Measurements from ENCODE around the gene HDAC7. TPM values are rescaled to one million over a fixed set of nuclear protein-coding genes. Genes with fewer than 3 reads are reported as not detected.

HDAC7 gene
- total and polyA plus RNA-seq, 4 donors: 3.5 to 14.7 (median 7.2) TPM

DNA sequence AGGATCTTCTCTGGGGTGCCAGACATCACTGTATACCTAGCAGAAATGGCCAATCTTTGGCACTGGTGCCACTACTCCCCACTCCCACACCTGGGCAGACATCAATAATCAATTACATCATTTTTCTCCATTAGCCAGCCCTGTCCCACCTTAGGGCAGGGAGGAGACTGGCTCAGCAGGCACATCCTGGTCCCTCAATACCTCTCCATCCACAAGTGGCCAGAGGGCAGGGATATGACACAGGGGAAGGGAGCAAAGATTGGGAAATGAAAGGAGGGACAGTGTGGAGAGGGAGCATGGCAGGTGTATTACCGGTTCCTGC is 71.2 kb downstream of the HDAC7 start (continued):
- TF ChIP-seq, protein P1, sequence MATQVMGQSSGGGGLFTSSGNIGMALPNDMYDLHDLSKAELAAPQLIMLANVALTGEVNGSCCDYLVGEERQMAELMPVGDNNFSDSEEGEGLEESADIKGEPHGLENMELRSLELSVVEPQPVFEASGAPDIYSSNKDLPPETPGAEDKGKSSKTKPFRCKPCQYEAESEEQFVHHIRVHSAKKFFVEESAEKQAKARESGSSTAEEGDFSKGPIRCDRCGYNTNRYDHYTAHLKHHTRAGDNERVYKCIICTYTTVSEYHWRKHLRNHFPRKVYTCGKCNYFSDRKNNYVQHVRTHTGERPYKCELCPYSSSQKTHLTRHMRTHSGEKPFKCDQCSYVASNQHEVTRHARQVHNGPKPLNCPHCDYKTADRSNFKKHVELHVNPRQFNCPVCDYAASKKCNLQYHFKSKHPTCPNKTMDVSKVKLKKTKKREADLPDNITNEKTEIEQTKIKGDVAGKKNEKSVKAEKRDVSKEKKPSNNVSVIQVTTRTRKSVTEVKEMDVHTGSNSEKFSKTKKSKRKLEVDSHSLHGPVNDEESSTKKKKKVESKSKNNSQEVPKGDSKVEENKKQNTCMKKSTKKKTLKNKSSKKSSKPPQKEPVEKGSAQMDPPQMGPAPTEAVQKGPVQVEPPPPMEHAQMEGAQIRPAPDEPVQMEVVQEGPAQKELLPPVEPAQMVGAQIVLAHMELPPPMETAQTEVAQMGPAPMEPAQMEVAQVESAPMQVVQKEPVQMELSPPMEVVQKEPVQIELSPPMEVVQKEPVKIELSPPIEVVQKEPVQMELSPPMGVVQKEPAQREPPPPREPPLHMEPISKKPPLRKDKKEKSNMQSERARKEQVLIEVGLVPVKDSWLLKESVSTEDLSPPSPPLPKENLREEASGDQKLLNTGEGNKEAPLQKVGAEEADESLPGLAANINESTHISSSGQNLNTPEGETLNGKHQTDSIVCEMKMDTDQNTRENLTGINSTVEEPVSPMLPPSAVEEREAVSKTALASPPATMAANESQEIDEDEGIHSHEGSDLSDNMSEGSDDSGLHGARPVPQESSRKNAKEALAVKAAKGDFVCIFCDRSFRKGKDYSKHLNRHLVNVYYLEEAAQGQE (IDR thresholded peaks at IDR 0.05): no peak
- TF ChIP-seq JUND (IDR thresholded peaks at IDR 0.05): no peak
- TF ChIP-seq RXRA (IDR thresholded peaks at IDR 0.05): no peak
- no peak for TF ChIP-seq HNF4G (IDR thresholded peaks at IDR 0.05)
- no peak for TF ChIP-seq EGR1 (IDR thresholded peaks at IDR 0.05; ENCODE audit: low read depth in 2 of 2)

DNA sequence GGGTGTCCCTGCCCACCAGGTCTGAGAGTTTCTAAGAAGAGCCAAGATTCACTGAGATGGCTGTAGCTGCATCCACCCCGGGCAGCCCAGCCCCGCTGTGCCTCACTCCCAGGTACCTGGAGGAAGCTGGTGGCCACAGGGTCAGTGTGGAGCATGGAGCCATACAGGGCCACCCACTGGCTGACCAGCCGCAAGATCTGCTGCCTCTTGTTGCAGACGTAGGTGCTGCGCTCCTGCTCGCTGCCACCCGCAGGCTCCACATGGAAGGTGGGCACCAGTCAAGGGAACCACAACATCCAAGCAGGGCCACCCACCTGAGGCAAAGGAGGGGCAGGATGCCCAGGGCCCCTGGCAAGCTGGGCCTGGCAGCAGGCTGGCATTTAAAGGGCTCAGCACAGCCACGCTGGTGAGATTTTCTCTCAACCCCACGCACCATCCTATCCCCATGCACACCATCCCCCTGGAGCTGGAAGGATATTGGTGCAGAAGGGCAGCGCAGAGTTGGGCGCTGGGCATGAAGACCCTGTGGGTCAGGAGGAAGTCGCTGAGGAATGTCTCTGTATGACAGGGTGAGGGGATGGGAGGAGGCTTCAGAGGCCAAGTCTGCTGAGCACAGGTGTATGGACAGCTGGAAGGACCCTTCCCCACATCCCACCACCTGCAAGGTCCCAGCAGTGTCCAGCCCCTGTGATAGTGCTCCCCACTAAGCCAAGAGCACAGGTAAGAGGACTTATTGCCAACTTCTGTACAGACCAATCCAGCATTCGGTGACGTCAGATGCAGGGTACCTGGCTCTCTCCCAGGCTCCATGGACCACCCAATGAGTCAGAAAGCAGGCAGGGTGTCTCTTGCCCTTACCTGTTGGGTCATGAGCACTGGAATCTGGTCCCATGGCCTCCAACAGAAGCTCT is 71.9 kb downstream of the HDAC7 start:
- Histone ChIP-seq H3K27ac (ENCODE audit: low read depth in 1 of 2, low read length in 2 of 2) (no peak overlapping the region), H3K4me3 (ENCODE audit: low read depth in 1 of 3, low read length in 3 of 3) (no peak overlapping the region), H3K9me3 (ENCODE audit: control insufficient read depth in 4 of 4, low read length in 3 of 4) (no peaks in the 10 kb centered on the region), H3K36me3 (ENCODE audit: control insufficient read depth in 4 of 4, insufficient read depth in 3 of 4, low read depth in 1 of 4, low read length in 3 of 4) (no peaks in the 10 kb centered on the region), H3K4me1 (ENCODE audit: control insufficient read depth in 4 of 4, insufficient read depth in 4 of 4, low read length in 3 of 4) (no peaks in the 10 kb centered on the region), H3K9ac (ENCODE audit: low read depth in 1 of 2, low read length in 2 of 2) (no peak overlapping the region), H3K27me3 (ENCODE audit: control insufficient read depth in 4 of 4, insufficient read depth in 4 of 4, low read length in 3 of 4) (no peaks in the 10 kb centered on the region)
- WGBS: 89% methylated on average over 14 of the region's 14 CpGs
- no peak for DNase-seq (ENCODE audit: low spot score)
- no peak for TF ChIP-seq JUND (IDR thresholded peaks at IDR 0.05)
- no peak for TF ChIP-seq GABPA (IDR thresholded peaks at IDR 0.05 in 1 of 2, conservative IDR thresholded peaks at IDR 0.05 in 1 of 2)
- TF ChIP-seq, protein P2, sequence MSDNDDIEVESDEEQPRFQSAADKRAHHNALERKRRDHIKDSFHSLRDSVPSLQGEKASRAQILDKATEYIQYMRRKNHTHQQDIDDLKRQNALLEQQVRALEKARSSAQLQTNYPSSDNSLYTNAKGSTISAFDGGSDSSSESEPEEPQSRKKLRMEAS (IDR thresholded peaks at IDR 0.05): no peak
- TF ChIP-seq RAD21 (IDR thresholded peaks at IDR 0.05): no peak
- TF ChIP-seq TAF1 (conservative IDR thresholded peaks at IDR 0.05): no peak
- TF ChIP-seq RXRA (IDR thresholded peaks at IDR 0.05): no peak
- TF ChIP-seq HNF4A (conservative IDR thresholded peaks at IDR 0.05): no peak
- TF ChIP-seq SP1 (IDR thresholded peaks at IDR 0.05): no peak
- TF ChIP-seq NR2F2 (IDR thresholded peaks at IDR 0.05): no peak
- TF ChIP-seq, protein P1 (IDR thresholded peaks at IDR 0.05): no peak
- no peak for TF ChIP-seq HNF4G (IDR thresholded peaks at IDR 0.05)
- no peak for TF ChIP-seq YY1 (IDR thresholded peaks at IDR 0.05)

Measured in liver (tissue), 9 donors.